Thoracic aorta (tissue), 2 donors: Measurements from ENCODE around the gene TOM1. TPM values are rescaled to one million over a fixed set of nuclear protein-coding genes. Genes with fewer than 3 reads are reported as not detected.

ENCODE experiments used
- ATAC-seq: fragments of 150-250 bp; one replicate; pipeline ENCODE4 v1.8.0; 2017; ENCODE audit warnings: low read depth; ENCODE audit not compliant: insufficient number of reproducible peaks, low FRiP score
- DNase-seq: peaks from one replicate; pipeline ENCODE4 v3.0.0-alpha.2; 2020; ENCODE audit warnings: low spot score
- H3K27ac ChIP-seq, 2 donors: fragments of 200-600 bp; sonication (generic); 1 replicate in 1 of 2; 2 replicates in 1 of 2; pipeline ENCODE4 v1.5.1; 2016; ENCODE audit warnings: mild to moderate bottlenecking in 2 of 2, moderate library complexity in 2 of 2
- H3K27me3 ChIP-seq: fragments of 200-600 bp; sonication (generic); replicated peaks from 2 replicates; pipeline ENCODE4 v1.6.0; 2016; ENCODE audit warnings: mild to moderate bottlenecking; ENCODE audit not compliant: insufficient read depth
- H3K36me3 ChIP-seq: fragments of 200-600 bp; sonication (generic); one replicate; pipeline ENCODE4 v1.5.1; 2016
- H3K4me1 ChIP-seq, 2 donors: fragments of 200-600 bp; sonication (generic); 1 replicate in 1 of 2; 2 replicates in 1 of 2; pipeline versions ENCODE4 v1.5.1 to v1.6.0; 2016; ENCODE audit warnings: low read depth in 2 of 2, mild to moderate bottlenecking in 1 of 2; ENCODE audit not compliant: control insufficient read depth in 1 of 2
- H3K4me3 ChIP-seq: fragments of 200-600 bp; sonication (generic); 2 replicates; pipeline ENCODE4 v1.5.1; 2016; ENCODE audit warnings: mild to moderate bottlenecking
- H3K9me3 ChIP-seq: fragments of 200-600 bp; sonication (generic); 2 replicates; pipeline ENCODE4 v1.5.1; 2016
- total RNA-seq, 2 donors: library from RNA; depleted of rRNA; stranded (reverse); fragments of >200 nt; gene quantifications; one replicate each; pipeline versions ENCODE4 v1.1.0 to v1.2.3, GENCODE V29; 2016
- TF ChIP-seq, protein P1 (sequence below): fragments of 200-600 bp; sonication (generic); IDR thresholded peaks from one replicate; pipeline ENCODE4 v1.5.1; 2019; ENCODE audit warnings: antibody characterized with exemption

Gene TOM1
- total RNA-seq, 2 donors from 2014 or later, result 64.7 to 78.4 TPM

GRCh38 chr22:35342390-35342789, 42.7 kb downstream of the TOM1 start:
- Histone ChIP-seq H3K36me3 (peaks cover 48% of the 10 kb centered on the region), H3K4me3 (no peak overlapping the region), H3K27me3 (no peaks in the 10 kb centered on the region), H3K4me1 (no peaks in the 10 kb centered on the region), H3K9me3 (no peaks in the 10 kb centered on the region), H3K27ac (no peak overlapping the region)
- ATAC-seq, result no peak
- DNase-seq, result no peak
- TF ChIP-seq, protein P1, sequence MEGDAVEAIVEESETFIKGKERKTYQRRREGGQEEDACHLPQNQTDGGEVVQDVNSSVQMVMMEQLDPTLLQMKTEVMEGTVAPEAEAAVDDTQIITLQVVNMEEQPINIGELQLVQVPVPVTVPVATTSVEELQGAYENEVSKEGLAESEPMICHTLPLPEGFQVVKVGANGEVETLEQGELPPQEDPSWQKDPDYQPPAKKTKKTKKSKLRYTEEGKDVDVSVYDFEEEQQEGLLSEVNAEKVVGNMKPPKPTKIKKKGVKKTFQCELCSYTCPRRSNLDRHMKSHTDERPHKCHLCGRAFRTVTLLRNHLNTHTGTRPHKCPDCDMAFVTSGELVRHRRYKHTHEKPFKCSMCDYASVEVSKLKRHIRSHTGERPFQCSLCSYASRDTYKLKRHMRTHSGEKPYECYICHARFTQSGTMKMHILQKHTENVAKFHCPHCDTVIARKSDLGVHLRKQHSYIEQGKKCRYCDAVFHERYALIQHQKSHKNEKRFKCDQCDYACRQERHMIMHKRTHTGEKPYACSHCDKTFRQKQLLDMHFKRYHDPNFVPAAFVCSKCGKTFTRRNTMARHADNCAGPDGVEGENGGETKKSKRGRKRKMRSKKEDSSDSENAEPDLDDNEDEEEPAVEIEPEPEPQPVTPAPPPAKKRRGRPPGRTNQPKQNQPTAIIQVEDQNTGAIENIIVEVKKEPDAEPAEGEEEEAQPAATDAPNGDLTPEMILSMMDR, result no peak

DNA sequence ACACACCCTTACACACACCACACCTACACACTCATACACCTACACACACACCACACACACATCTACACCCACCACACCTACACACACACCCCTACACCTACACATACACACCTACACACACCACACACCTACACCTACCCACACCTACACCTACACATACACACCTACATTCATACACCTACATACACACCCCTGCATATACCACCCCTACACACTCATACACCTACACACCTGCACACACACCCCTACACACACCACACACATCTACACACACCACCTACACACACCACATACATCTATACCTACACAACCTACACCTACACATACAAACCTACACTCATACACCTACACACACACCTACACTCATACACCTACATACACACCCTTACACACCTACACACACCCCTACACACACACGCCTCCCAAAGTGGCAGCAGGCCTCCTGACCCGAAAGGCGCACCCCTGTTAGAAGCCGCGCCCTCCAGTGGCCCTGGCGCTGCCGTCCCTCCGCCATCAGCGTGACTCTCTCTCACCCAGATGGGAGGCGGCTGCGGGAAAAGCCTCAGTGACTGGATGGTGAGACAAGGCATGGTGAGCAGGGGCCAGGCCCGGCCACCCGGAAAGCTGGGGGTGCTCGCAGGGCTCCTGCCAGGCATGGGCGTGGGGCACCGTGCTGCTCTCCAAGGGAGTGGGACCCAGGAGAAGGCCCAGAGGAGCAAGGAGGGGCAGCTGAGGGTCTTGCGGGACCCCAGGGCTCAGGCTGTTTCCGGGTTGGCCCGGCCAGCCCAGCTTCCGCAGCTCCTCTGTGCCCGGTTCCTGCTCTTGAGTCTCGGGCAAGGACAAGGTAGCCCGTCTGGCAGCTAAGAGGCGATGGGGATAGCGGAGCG, 44.2 kb downstream of the TOM1 start:
- no peak for ATAC-seq
- TF ChIP-seq, protein P1, result no peak
- Histone ChIP-seq H3K36me3 (peaks cover 36% of the 10 kb centered on the region), H3K4me1 (no peaks in the 10 kb centered on the region), H3K27ac (no peak overlapping the region), H3K9me3 (no peaks in the 10 kb centered on the region), H3K27me3 (no peaks in the 10 kb centered on the region), H3K4me3 (no peak overlapping the region)
- DNase-seq, result no peak

GRCh38 chr22:35344956-35345690, 45.4 kb downstream of the TOM1 start:
- no peak for ATAC-seq
- Histone ChIP-seq H3K27me3 (no peaks in the 10 kb centered on the region), H3K9me3 (no peaks in the 10 kb centered on the region), H3K4me3 (no peak overlapping the region), H3K4me1 (peaks cover 0 to 2% of the 10 kb centered on the region in 2 donors), H3K27ac (no peak overlapping the region), H3K36me3 (peaks cover 29% of the 10 kb centered on the region)
- TF ChIP-seq, protein P1, result no peak
- no peak for DNase-seq

GRCh38 chr22:35345808-35346505, 46.3 kb downstream of the TOM1 start:
- Histone ChIP-seq H3K36me3 (peaks cover 24% of the 10 kb centered on the region), H3K4me1 (peaks cover 4 to 7% of the 10 kb centered on the region in 2 donors), H3K4me3 (no peak overlapping the region), H3K9me3 (no peaks in the 10 kb centered on the region), H3K27ac (no peak overlapping the region), H3K27me3 (no peaks in the 10 kb centered on the region)
- ATAC-seq, result no peak
- TF ChIP-seq, protein P1, result no peak
- DNase-seq, result no peak
